ENCODE data around the gene VOPP1. TPM values are rescaled to one million over a fixed set of nuclear protein-coding genes. Genes with fewer than 3 reads are reported as not detected.

VOPP1 gene
- total and polyA plus RNA-seq, 10 of the 15 experiments (the other 5 are each of a cell fraction or from before 2014, with no cell fraction given) = 32.8 to 206 (median 129) TPM

- intact Hi-C loops (cut with micrococcal nuclease; ENCODE audit: unreplicated experiment) (no loop called here), in situ Hi-C loops (cut with MboI) (no loop called here)
- RAD21 ChIA-PET (ENCODE audit: unreplicated experiment) = no interaction called here
- no peak overlapping the region for H3K27ac ChIP-seq (ENCODE audit: control insufficient read depth, insufficient read depth)
- no peak overlapping the region for H3K4me3 ChIP-seq
- no peaks in the 10 kb centered on the region for H4K20me1 ChIP-seq (ENCODE audit: control insufficient read depth, insufficient read depth)
- POLR2A ChIA-PET = no interaction called here
- no peak overlapping the region for H2AFZ ChIP-seq (ENCODE audit: control insufficient read depth, low read depth, low read length)
- SMC1A ChIA-PET (ENCODE audit: uncharacterized antibody, unreplicated experiment) = interaction anchor here (1.1 to 3.7 kb wide), 4 partner anchors 9 to 96 kb away, joined by 3 to 11 read pairs (median 7); no protein-coding TSS in a partner anchor
- WGBS (ENCODE audit: insufficient coverage, insufficient replicate concordance, low lambda C conversion rate, missing lambda C conversion rate) = 98% methylated on average over 8 of the region's 8 CpGs
- no TSS peak for BruUV-seq (replicated peaks)
- H3K9me3 ChIP-seq (replicated peaks; ENCODE audit: control insufficient read depth, insufficient read depth, low read length) = peaks cover 18% of the 10 kb centered on the region
- FAIRE-seq = no peak
- H3K36me3 ChIP-seq (ENCODE audit: control insufficient read depth in 2 of 2, insufficient read depth in 2 of 2, low read length in 1 of 2) = peaks cover 15 to 34% of the 10 kb centered on the region in 2 experiments
- H3K79me2 ChIP-seq (ENCODE audit: control insufficient read depth, insufficient read depth, low read length) = no peaks in the 10 kb centered on the region
- no peak for DNase-seq (ENCODE audit: low read depth, low spot score)
- CTCF ChIA-PET = interaction anchor here (1.1 kb wide), 1 partner anchor 9 kb away, joined by 5 read pairs; no protein-coding TSS in a partner anchor
- H3K4me1 ChIP-seq (ENCODE audit: control insufficient read depth, insufficient read depth, low read length) = no peaks in the 10 kb centered on the region
- no peak overlapping the region for H3K4me2 ChIP-seq (ENCODE audit: control insufficient read depth, insufficient read depth)
- no peaks in the 10 kb centered on the region for H3K27me3 ChIP-seq (replicated peaks in 1 of 2; ENCODE audit: control insufficient read depth in 2 of 2, insufficient read depth in 2 of 2, low read length in 1 of 2)
- ATAC-seq = no peak
- TF ChIP-seq POLR2AphosphoS5 (IDR thresholded peaks at IDR 0.05; ENCODE audit: low read length) (0 out of 2 replicates have a peak, but pooled peaks have one; percentile 21), POLR2A (IDR thresholded peaks at IDR 0.05; ENCODE audit: low read depth, low read length) (peak; percentile 18), EP300 (IDR thresholded peaks at IDR 0.05; ENCODE audit: borderline replicate concordance in 1 of 2, control insufficient read depth in 1 of 2, low read depth in 2 of 2, low read length in 2 of 2) (no peak)
- no peak overlapping the region for H3K9ac ChIP-seq (ENCODE audit: control insufficient read depth, insufficient read depth, low read length)
Observed at GRCh38 chr7:55468495-55468894, 103.8 kb downstream of the VOPP1 start.

GRCh38 chr7:55467047-55467593, 105.2 kb downstream of the VOPP1 start:
- Histone ChIP-seq H3K4me3 (no peak overlapping the region), H3K9me3 (replicated peaks; ENCODE audit: control insufficient read depth, insufficient read depth, low read length) (peaks cover 21% of the 10 kb centered on the region), H3K4me2 (ENCODE audit: control insufficient read depth, insufficient read depth) (no peak overlapping the region), H3K9ac (ENCODE audit: control insufficient read depth, insufficient read depth, low read length) (no peak overlapping the region), H2AFZ (ENCODE audit: control insufficient read depth, low read depth, low read length) (no peak overlapping the region), H3K27me3 (replicated peaks in 1 of 2; ENCODE audit: control insufficient read depth in 2 of 2, insufficient read depth in 2 of 2, low read length in 1 of 2) (no peaks in the 10 kb centered on the region), H4K20me1 (ENCODE audit: control insufficient read depth, insufficient read depth) (no peaks in the 10 kb centered on the region), H3K79me2 (ENCODE audit: control insufficient read depth, insufficient read depth, low read length) (no peaks in the 10 kb centered on the region), H3K36me3 (ENCODE audit: control insufficient read depth in 2 of 2, insufficient read depth in 2 of 2, low read length in 1 of 2) (peaks cover 15 to 28% of the 10 kb centered on the region in 2 experiments), H3K27ac (ENCODE audit: control insufficient read depth, insufficient read depth) (no peak overlapping the region), H3K4me1 (ENCODE audit: control insufficient read depth, insufficient read depth, low read length) (no peaks in the 10 kb centered on the region)
- ChIA-PET POLR2A (no interaction called here), SMC1A (ENCODE audit: uncharacterized antibody, unreplicated experiment) (interaction anchor here (3.7 kb wide), 1 partner anchor 13 kb away, joined by 10 read pairs; no protein-coding TSS in a partner anchor), RAD21 (ENCODE audit: unreplicated experiment) (no interaction called here), CTCF (interaction anchor here (1.0 kb wide), 1 partner anchor 17 kb away, joined by 3 read pairs; no protein-coding TSS in a partner anchor)
- TF ChIP-seq POLR2A (IDR thresholded peaks at IDR 0.05; ENCODE audit: low read depth, low read length) = peak; percentile 41; the same call in 1 of the 2 replicates
- TF ChIP-seq BMI1 (IDR thresholded peaks at IDR 0.05; ENCODE audit: borderline replicate concordance) = no peak
- intact Hi-C loops (cut with micrococcal nuclease; ENCODE audit: unreplicated experiment) (no loop called here), in situ Hi-C loops (cut with MboI) (no loop called here)
- FAIRE-seq (no peak), DNase-seq (ENCODE audit: low read depth, low spot score) (no peak), ATAC-seq (no peak)
- 99% methylated on average over 7 of the region's 7 CpGs for WGBS (ENCODE audit: insufficient coverage, insufficient replicate concordance, low lambda C conversion rate, missing lambda C conversion rate)
- BruUV-seq (replicated peaks) = no TSS peak
